Activated T-helper 9 cell treated with anti-CD3 and anti-CD28 coated beads, Interleukin-2, amount 50 U/mL, for 16 hours (primary cell): Measurements from ENCODE around the gene HNMT.
"Not testable (repeated sequence)": the region's sequence is repeated elsewhere in the genome, so short reads cannot be mapped to it uniquely, and the experiment has no call there.

Experiments used
- DNase-seq: peaks from one replicate; pipeline ENCODE4 v3.0.0-alpha.2; 2020; ENCODE audit warnings: low read depth

HNMT gene

GRCh38 chr2:137946227-137946626 lies 18.0 kb upstream of the HNMT start:
- no peak for DNase-seq

GRCh38 chr2:137947032-137947727 lies 17.1 kb upstream of the HNMT start:
- DNase-seq: no peak

GRCh38 chr2:137947728-137948336 lies 16.4 kb upstream of the HNMT start:
- no peak for DNase-seq

- DNase-seq: no peak
Measured at GRCh38 chr2:137948894-137949293, 15.4 kb upstream of the HNMT start.

GRCh38 chr2:137950238-137950637 lies 14.0 kb upstream of the HNMT start:
- no peak for DNase-seq

GRCh38 chr2:137951586-137951985 lies 12.7 kb upstream of the HNMT start:
- no peak for DNase-seq

GRCh38 chr2:137952586-137953129 lies 11.6 kb upstream of the HNMT start:
- no peak for DNase-seq

- no peak for DNase-seq
Measured at GRCh38 chr2:137955536-137955935, 8.7 kb upstream of the HNMT start.

- DNase-seq: no peak
Measured at GRCh38 chr2:137957033-137957432, 7.2 kb upstream of the HNMT start.

- no peak for DNase-seq
Measured at GRCh38 chr2:137959166-137959565, 5.1 kb upstream of the HNMT start.

GRCh38 chr2:137960223-137960622 lies 4.0 kb upstream of the HNMT start:
- no peak for DNase-seq

GRCh38 chr2:137961602-137962001 lies 2.7 kb upstream of the HNMT start:
- DNase-seq: no peak

GRCh38 chr2:137963535-137964065 lies 673 bp upstream of the HNMT start:
- no peak for DNase-seq

- DNase-seq: no peak
Measured at GRCh38 chr2:137964859-137965459, 686 bp downstream of the HNMT start.

- no peak for DNase-seq
Measured at GRCh38 chr2:137966043-137966442, 1.8 kb downstream of the HNMT start.

GRCh38 chr2:137967042-137967441 lies 2.8 kb downstream of the HNMT start:
- no peak for DNase-seq

GRCh38 chr2:137968477-137969417 lies 4.5 kb downstream of the HNMT start:
- DNase-seq: no peak

- DNase-seq: no peak
Measured at GRCh38 chr2:137969418-137969765, 5.1 kb downstream of the HNMT start.

GRCh38 chr2:137969876-137970275 lies 5.6 kb downstream of the HNMT start:
- no peak for DNase-seq

- not testable (repeated sequence) for DNase-seq
Measured at GRCh38 chr2:137971259-137971658, 7.0 kb downstream of the HNMT start.

- no peak for DNase-seq
Measured at GRCh38 chr2:137973280-137973679, 9.0 kb downstream of the HNMT start.
